Kidney epithelial cell (primary cell): ENCODE results near the gene IL1RN. TPM values are rescaled to one million over a fixed set of nuclear protein-coding genes. Genes with fewer than 3 reads are reported as not detected.
A peak's percentile ranks its signal among the peaks of the same experiment; 100 is the strongest.

Source experiments
- DNase-seq: peaks from one replicate; pipeline ENCODE4 v3.0.0-alpha.2; 2010; ENCODE audit warnings: low read depth
- H3K27me3 ChIP-seq: 2 replicates; pipeline ENCODE4 v1.6.0; 2011; ENCODE audit warnings: low read length; ENCODE audit not compliant: control insufficient read depth, insufficient read depth
- H3K36me3 ChIP-seq: 2 replicates; pipeline ENCODE4 v1.5.1; 2011; ENCODE audit warnings: low read length; ENCODE audit not compliant: control insufficient read depth, insufficient read depth
- H3K4me3 ChIP-seq: 2 replicates; pipeline ENCODE4 v1.5.1; 2011; ENCODE audit warnings: low read depth, mild to moderate bottlenecking, control low read depth, low read length
- total RNA-seq: library from RNA; depleted of rRNA; stranded (reverse); fragments of >200 nt; gene quantifications from 2 replicates; pipeline ENCODE4 v1.2.3, GENCODE V29; 2015
- TF ChIP-seq, protein P1 (sequence below): IDR thresholded peaks from 2 replicates; pipeline ENCODE4 v1.5.1; 2011; ENCODE audit warnings: mild to moderate bottlenecking, moderate library complexity, low read length, control low read depth, inconsistent platforms; ENCODE audit not compliant: insufficient read depth, poor library complexity, severe bottlenecking

The IL1RN gene
- total RNA-seq, 1 donor from 2014 or later: 11.3 TPM

DNA sequence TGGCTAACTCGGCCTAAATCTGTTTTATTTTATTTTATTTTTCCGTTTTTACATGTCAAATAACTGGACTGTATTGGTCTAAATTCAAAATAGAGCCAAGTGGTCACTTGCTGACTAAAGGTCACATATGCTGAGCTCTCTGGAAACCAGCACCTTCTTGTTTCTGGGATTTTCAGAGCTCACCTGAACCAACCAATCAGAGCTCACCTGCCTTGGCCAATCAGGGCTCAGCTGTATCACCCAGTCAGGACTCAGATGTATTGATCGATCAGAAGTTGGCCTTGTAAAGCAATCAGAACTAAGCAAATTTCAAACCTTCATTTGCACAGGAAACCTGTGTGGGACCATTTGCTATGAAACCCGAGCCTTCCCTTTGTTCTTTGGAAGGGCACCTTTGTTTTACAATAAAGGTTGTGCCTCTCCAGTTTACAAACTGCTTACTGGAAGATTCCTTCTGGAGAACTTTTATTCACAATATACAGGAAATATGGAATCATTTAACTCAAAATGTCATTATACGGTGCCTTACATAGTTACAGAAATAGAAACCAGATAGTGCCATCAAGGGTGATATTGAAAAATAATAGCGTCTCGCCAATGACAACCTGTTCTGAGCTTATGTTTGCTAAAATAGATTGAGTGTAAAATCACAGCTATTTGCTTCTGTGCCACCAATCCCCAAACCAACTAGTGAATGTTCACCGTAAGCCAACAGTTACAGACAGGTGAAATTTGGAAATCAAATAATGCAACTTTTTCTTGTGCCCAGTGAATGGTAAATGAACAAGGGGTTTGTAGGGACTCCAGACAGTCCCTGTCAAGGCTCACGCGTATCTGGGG lies 29.1 kb downstream of the IL1RN start:
- no peaks in the 10 kb centered on the region for H3K36me3 ChIP-seq
- TF ChIP-seq, protein P1, sequence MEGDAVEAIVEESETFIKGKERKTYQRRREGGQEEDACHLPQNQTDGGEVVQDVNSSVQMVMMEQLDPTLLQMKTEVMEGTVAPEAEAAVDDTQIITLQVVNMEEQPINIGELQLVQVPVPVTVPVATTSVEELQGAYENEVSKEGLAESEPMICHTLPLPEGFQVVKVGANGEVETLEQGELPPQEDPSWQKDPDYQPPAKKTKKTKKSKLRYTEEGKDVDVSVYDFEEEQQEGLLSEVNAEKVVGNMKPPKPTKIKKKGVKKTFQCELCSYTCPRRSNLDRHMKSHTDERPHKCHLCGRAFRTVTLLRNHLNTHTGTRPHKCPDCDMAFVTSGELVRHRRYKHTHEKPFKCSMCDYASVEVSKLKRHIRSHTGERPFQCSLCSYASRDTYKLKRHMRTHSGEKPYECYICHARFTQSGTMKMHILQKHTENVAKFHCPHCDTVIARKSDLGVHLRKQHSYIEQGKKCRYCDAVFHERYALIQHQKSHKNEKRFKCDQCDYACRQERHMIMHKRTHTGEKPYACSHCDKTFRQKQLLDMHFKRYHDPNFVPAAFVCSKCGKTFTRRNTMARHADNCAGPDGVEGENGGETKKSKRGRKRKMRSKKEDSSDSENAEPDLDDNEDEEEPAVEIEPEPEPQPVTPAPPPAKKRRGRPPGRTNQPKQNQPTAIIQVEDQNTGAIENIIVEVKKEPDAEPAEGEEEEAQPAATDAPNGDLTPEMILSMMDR: no peak
- no peak for DNase-seq
- peak overlapping the region; percentile 63 for H3K4me3 ChIP-seq
- H3K27me3 ChIP-seq: no peaks in the 10 kb centered on the region

DNA sequence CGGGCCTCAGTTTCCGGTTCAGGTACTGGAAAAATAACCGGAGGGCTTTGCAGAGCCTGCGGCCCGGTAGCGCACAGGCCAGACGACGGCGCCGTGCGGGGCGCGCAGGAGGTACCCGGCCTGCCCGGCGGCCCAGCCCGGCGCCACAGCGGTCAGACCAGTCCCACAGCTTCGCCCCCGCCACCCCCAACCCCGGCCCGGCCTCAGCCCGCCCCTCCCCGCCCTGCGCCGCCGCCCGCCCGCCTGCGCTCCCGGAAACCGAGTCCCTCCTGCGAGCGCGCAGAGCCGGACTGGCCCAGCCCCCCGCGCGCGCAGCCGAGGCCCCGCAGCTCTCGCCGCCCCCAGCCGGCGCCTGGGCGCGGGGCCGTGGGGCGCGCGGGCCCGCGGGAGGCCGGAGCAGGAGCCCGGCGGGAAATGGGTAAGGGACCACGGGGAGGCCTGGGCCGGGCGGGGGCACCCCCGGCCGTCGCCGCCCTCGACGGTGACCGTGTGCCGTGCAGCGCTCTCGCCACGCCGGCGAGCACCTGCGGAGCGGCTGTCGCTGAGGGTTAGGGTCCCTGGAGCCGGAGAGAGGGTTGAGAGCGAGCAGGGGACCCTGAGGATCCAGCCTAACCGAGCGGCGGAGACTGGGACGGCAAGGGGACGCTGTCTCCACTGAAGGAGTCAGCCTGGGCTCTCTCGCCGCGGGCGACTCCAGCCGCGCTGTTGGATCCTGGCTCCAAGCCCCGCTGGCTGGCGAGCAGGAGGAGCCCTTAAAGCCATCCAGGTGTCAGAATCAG lies 29.9 kb downstream of the IL1RN start:
- Histone ChIP-seq H3K27me3 (no peaks in the 10 kb centered on the region), H3K4me3 (peak overlapping the region; percentile 63), H3K36me3 (no peaks in the 10 kb centered on the region)
- TF ChIP-seq, protein P1: no peak
- DNase-seq: no peak

DNA sequence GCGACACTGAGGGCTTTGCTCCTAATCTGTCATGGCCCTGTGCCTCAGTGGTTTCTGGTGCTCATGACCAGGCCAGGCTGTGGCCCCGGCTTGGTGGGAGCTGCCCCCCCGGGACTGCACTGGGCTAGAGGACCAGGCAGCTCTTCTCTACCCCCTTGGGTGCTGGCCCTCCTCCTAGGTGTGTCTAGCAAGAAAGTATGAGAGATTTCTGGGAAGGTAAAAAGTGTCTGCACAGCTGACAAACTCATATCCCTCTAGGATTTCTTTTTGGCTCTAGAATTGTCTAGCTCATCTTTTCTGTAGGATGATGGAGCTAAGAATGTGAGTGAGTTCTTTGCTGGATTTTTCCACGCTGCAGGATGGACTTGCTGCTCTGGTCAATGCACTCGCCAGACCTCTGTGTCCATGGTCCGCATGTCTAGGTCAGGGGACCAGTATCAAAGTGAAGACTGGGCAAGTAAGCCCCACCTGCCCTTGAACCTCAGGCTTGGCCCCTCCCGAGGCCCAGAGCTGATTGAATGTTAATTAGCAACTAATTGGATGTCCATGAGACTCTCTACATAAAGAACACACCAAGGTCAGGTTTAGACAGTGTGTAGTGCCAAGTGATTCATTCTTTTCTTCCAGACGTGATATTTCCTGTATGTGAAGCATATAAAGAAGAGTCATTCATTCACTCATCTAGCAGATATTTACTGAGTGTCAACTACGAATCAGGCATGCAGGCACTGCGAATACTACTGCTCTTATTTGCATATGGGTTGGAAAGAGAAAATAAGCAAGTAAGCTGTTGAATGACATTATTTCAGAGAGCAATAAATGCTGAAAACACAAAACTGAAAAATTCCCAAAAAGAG lies 30.7 kb downstream of the IL1RN start:
- Histone ChIP-seq H3K4me3 (peak overlapping the region; percentile 63), H3K36me3 (no peaks in the 10 kb centered on the region), H3K27me3 (no peaks in the 10 kb centered on the region)
- TF ChIP-seq, protein P1: no peak
- DNase-seq: no peak

DNA sequence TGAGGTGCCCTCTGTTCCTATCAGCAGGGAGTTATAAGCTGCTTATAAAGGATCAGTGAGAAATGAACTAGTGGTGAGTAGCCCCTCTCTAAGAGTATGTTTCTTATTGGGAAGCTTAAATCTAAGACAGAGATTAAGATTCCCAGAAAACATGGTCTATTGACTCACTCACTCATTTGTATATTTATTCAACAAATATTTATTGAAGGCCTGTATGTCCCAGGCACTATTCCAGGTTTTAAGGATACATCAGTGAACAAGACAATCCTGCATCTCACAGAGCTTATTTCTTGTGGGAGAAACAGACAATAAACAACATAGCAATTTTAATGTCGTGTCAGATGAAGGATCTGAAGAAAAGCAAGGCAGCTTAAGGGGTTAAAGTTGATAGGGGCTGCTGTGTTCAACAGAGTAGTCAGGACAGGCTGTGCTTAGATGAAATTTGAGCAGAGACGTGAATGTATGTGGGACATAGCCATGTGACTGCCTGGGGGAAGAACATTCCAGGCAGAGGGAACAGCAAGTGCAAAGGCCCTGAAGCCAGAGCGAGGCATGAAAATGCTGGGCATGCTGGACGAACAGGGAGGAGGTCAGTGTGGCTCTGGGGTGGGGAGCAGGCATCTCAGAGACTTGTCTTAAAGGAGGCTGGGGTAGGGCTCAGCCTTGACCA lies 31.6 kb downstream of the IL1RN start:
- DNase-seq: no peak
- H3K4me3 ChIP-seq: no peak overlapping the region
- TF ChIP-seq, protein P1: no peak
- H3K27me3 ChIP-seq: no peaks in the 10 kb centered on the region
- no peaks in the 10 kb centered on the region for H3K36me3 ChIP-seq

DNA sequence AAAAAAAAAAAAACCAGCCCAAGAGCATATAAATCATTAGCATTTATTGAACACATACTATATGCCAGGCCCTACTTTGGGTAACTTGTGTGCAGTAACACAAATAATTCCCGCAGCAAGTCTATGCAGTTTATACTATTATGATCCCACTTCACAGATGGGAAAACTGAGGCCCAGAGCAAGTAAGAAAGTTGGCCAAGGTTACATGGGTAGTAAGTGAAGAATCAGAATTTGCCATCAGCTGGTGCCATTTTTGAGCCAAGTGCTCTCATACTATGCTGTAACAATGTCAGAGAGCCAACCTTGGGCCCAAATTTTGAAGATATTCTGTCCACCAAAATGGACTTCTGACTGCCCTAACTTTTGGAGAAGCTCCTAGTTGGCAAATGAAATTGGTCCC lies 32.9 kb downstream of the IL1RN start:
- H3K36me3 ChIP-seq: no peaks in the 10 kb centered on the region
- no peak for DNase-seq
- no peaks in the 10 kb centered on the region for H3K27me3 ChIP-seq
- TF ChIP-seq, protein P1: no peak
- H3K4me3 ChIP-seq: no peak overlapping the region
